ENCODE measurements around the gene CABYR.

CABYR gene

DNA sequence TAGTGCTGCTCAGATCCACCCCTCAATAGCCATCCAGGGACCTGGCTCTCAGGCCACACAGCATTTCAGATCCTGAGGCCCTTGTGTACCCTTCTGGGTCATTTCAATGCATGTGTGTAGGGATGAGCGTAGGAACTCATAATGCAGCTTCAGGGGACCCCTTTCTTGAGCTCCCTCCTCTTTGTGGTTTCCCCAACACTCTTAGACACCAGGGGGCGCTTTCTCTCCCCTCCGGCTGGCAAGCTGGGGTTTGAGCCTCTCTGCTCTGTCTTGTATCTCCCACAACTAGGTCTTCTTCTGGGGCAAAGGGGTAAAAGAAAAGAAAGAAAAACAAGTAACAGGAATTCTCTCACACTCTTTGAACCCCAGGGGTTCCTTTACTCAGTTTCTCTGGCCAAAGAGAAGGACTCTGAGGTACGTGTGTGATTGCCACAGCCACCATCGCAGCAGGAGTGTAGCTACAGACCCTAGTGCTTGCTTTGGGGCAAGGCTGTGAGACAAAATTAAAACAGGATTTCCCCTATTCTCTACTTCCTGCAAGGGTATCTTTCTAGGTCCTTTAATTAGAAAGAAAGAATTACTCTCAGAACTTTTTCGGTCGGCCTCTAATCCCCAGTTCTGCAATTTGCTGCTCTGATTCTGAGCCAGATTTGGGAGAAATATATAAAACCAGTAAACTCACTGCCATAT, 38.0 kb downstream of the CABYR start:
- peak; percentile 59 for DNase-seq (ENCODE audit: low read depth)

DNA sequence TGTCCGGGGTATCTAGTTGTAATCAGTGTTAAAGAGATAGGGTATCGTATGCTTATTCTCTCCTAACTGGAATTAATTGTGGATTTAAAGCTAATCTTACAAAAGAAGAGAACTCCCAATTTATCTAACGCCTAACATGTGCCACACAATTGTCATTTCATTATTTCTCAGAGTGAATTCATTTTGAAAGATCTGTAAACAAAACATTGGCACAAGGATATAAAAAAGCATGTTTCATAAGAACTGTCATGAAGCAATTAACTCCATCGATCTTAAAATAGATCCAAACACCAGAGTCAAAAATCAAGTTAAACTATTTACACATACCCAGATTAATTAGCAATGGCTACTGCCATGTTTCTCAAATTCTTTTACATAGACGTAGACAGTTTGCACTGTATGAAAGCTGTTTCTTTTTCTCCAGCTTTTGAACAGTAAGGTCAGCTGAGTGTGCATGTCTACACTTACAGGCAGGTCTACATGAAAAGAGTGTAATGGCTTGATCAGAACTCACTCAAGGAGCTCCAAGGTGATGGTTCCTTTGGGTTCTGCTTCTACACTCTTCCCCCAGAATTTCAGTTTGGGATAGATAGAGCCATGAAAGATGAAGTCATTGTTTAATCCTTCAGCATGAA, 38.8 kb downstream of the CABYR start:
- TF ChIP-seq, protein P1, sequence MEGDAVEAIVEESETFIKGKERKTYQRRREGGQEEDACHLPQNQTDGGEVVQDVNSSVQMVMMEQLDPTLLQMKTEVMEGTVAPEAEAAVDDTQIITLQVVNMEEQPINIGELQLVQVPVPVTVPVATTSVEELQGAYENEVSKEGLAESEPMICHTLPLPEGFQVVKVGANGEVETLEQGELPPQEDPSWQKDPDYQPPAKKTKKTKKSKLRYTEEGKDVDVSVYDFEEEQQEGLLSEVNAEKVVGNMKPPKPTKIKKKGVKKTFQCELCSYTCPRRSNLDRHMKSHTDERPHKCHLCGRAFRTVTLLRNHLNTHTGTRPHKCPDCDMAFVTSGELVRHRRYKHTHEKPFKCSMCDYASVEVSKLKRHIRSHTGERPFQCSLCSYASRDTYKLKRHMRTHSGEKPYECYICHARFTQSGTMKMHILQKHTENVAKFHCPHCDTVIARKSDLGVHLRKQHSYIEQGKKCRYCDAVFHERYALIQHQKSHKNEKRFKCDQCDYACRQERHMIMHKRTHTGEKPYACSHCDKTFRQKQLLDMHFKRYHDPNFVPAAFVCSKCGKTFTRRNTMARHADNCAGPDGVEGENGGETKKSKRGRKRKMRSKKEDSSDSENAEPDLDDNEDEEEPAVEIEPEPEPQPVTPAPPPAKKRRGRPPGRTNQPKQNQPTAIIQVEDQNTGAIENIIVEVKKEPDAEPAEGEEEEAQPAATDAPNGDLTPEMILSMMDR (IDR thresholded peaks at IDR 0.05; ENCODE audit: low read depth, low read length, missing control alignments), result no peak
- H3K4me3 ChIP-seq (ENCODE audit: low read depth, low read length), result no peak overlapping the region
- no peak for DNase-seq (ENCODE audit: low read depth)

More for the DNA sequence above, 38.0 kb downstream of the CABYR start:
- TF ChIP-seq, protein P1 (IDR thresholded peaks at IDR 0.05; ENCODE audit: low read depth, low read length, missing control alignments), result peak; percentile 92
- H3K4me3 ChIP-seq (ENCODE audit: low read depth, low read length), result peak overlapping the region; percentile 24; the same call in 1 of the 2 replicates

DNA sequence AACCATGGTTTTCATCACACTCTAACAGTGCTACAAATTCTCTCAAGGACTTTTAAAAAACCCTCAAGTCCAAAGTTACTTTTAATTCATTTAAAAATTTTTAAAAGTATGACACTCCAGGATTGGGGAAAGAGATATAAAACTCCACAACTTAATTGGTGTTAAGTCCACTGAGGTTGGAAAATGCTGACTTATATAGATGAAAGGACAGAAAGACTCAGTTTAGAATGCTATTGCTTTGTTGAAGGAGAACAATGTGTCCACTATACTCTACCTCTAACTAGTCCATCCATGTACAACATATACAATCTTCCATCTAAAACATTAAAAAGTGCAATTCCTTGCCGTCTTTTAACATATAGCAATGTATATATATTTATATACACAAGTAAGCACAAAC, 41.2 kb downstream of the CABYR start:
- H3K4me3 ChIP-seq (ENCODE audit: low read depth, low read length), result no peak overlapping the region
- TF ChIP-seq, protein P1 (IDR thresholded peaks at IDR 0.05; ENCODE audit: low read depth, low read length, missing control alignments), result no peak
- no peak for DNase-seq (ENCODE audit: low read depth)

GRCh38 chr18:24181806-24182205, 42.9 kb downstream of the CABYR start:
- no peak for DNase-seq (ENCODE audit: low read depth)
- TF ChIP-seq, protein P1 (IDR thresholded peaks at IDR 0.05; ENCODE audit: low read depth, low read length, missing control alignments), result no peak
- no peak overlapping the region for H3K4me3 ChIP-seq (ENCODE audit: low read depth, low read length)

DNA sequence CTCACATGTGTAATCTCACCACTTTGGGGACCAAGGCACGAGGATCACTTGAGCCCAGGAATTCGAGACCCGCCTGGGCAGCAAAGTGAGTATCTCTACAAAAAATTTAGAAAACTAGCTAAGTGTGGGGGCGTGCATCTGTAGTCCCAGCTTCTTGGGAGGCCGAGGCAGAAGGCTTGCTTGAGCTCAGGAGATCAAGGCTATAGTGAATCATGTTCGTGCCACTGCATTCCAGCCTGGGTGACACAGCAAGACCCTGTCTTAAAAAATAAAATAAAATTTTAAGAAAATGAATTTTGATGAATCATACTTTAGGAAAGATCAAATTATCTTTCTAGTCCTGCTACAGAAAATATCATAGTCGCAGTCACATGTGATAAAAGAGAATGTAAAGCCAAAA, 46.9 kb downstream of the CABYR start:
- DNase-seq (ENCODE audit: low read depth), result no peak
- H3K4me3 ChIP-seq (ENCODE audit: low read depth, low read length), result no peak overlapping the region
- TF ChIP-seq, protein P1 (IDR thresholded peaks at IDR 0.05; ENCODE audit: low read depth, low read length, missing control alignments), result no peak

- no peak overlapping the region for H3K4me3 ChIP-seq (ENCODE audit: low read depth, low read length)
- TF ChIP-seq, protein P1 (IDR thresholded peaks at IDR 0.05; ENCODE audit: low read depth, low read length, missing control alignments), result no peak
- peak; percentile 40 for DNase-seq (ENCODE audit: low read depth)
These were observed 48.2 kb downstream of the CABYR start for GRCh38 chr18:24187049-24187448.

Measured in GM12864 (cell line).